Lower leg skin (tissue), 4 donors: ENCODE data around the gene RPL21. TPM values are rescaled to one million over a fixed set of nuclear protein-coding genes. Genes with fewer than 3 reads are reported as not detected.

Experiments
- DNase-seq, 2 donors: peaks; one replicate each; pipeline ENCODE4 v3.0.0-alpha.2; 2019; ENCODE audit warnings: low spot score in 2 of 2
- H3K4me3 ChIP-seq: fragments of 200-600 bp; sonication (generic); 2 replicates; pipeline ENCODE4 v1.5.1; 2017; ENCODE audit warnings: mild to moderate bottlenecking, low read depth; ENCODE audit not compliant: poor library complexity, severe bottlenecking
- CTCF ChIP-seq, 3 donors: fragments of 450-650 bp; IDR thresholded peaks; one replicate each; pipeline ENCODE4 v1.5.1; 2016; ENCODE audit warnings: antibody characterized with exemption in 3 of 3, mild to moderate bottlenecking in 3 of 3, moderate library complexity in 2 of 3
- POLR2A ChIP-seq, 2 donors: fragments of 450-650 bp; IDR thresholded peaks; one replicate each; pipeline ENCODE4 v1.6.1; 2016 to 2017; ENCODE audit warnings: antibody characterized with exemption in 2 of 2, mild to moderate bottlenecking in 1 of 2, moderate library complexity in 1 of 2
- WGBS, 2 donors: methylation state at CpG; one replicate each; pipeline ENCODE4 v1.1.5; 2018; 5-methylcytosine and 5-hydroxymethylcytosine counted together
- intact Hi-C: fragments of 100-400 bp; cut with DNase I; formaldehyde crosslinking; loops from one replicate; pipeline ENCODE4 v1.15.0; 2023; ENCODE audit warnings: low total_unique reads
- total RNA-seq, 4 donors: library from RNA; depleted of rRNA; stranded (reverse); fragments of >200 nt; gene quantifications; one replicate each; pipeline ENCODE4 v1.1.0, GENCODE V29; 2016

RPL21 gene
- total RNA-seq, 4 donors from 2014 or later, result 584 to 1,176 (median 1,101) TPM

GRCh38 chr13:27261396-27261795 lies 10.0 kb downstream of the RPL21 start:
- DNase-seq, result no peak
- 37 to 56% methylated on average over 5 of the region's 5 CpGs for WGBS, 2 donors
- no peak for TF ChIP-seq CTCF (IDR thresholded peaks at IDR 0.05)
- H3K4me3 ChIP-seq, result no peak overlapping the region
- intact Hi-C loops, result no loop called here

- intact Hi-C loops, result no loop called here
- DNase-seq, result no peak
- H3K4me3 ChIP-seq, result no peak overlapping the region
- TF ChIP-seq CTCF (IDR thresholded peaks at IDR 0.05), result no peak
- no peak for TF ChIP-seq POLR2A (IDR thresholded peaks at IDR 0.05)
- 56 to 62% methylated on average over 2 of the region's 2 CpGs for WGBS, 2 donors
Observed at GRCh38 chr13:27263438-27263837, 12.1 kb downstream of the RPL21 start.

GRCh38 chr13:27264181-27264580 lies 12.8 kb downstream of the RPL21 start:
- 23 to 36% methylated on average over 5 of the region's 5 CpGs for WGBS, 2 donors
- no peak for DNase-seq
- H3K4me3 ChIP-seq, result no peak overlapping the region
- intact Hi-C loops, result no loop called here
- TF ChIP-seq CTCF (IDR thresholded peaks at IDR 0.05), result no peak
- no peak for TF ChIP-seq POLR2A (IDR thresholded peaks at IDR 0.05)

GRCh38 chr13:27264648-27265047 lies 13.3 kb downstream of the RPL21 start:
- TF ChIP-seq POLR2A (IDR thresholded peaks at IDR 0.05) (no peak), CTCF (IDR thresholded peaks at IDR 0.05) (no peak)
- no peak overlapping the region for H3K4me3 ChIP-seq
- 37% methylated on average over 1 of the region's 1 CpG for WGBS, 2 donors
- no peak for DNase-seq
- intact Hi-C loops, result no loop called here

GRCh38 chr13:27266917-27267316 lies 15.6 kb downstream of the RPL21 start:
- TF ChIP-seq CTCF (IDR thresholded peaks at IDR 0.05) (no peak), POLR2A (IDR thresholded peaks at IDR 0.05) (no peak)
- H3K4me3 ChIP-seq, result no peak overlapping the region
- no peak for DNase-seq
- 47 to 57% methylated on average over 2 of the region's 2 CpGs for WGBS, 2 donors
- intact Hi-C loops, result no loop called here

GRCh38 chr13:27267596-27267995 lies 16.2 kb downstream of the RPL21 start:
- 67 to 72% methylated on average over 2 of the region's 2 CpGs for WGBS, 2 donors
- no peak for DNase-seq
- TF ChIP-seq CTCF (IDR thresholded peaks at IDR 0.05), result no peak
- TF ChIP-seq POLR2A (IDR thresholded peaks at IDR 0.05), result no peak
- intact Hi-C loops, result no loop called here
- H3K4me3 ChIP-seq, result no peak overlapping the region
